Measurements from ENCODE around the gene TAS1R2. TPM values are rescaled to one million over a fixed set of nuclear protein-coding genes. Genes with fewer than 3 reads are reported as not detected.

Gene TAS1R2
- not detected in 2 replicates for total RNA-seq

DNA sequence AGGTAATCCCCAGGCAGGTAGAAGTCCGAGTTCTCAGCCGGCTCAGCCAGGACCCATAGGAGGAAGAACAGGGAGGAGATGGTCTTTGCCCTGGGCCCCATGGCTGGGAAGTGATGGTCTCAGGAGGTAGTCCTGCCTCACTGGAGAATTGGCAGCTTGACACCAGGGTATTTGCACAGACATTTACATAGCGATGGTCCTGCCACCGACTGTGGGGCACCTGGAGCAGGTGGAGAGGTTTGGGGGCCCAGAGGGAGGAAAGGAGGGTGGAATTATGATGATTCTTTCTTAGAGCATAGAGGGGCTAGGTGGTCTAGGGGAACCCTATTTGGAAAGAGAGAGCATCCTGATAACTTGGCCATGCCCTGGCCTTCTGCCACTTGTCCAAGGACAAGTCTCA lies at the start of gene TAS1R2:
TAS1R2 (minus strand) TSS at position 101 of the 400 bp plus-strand sequence; CDS start at position 101, 0 bp downstream.

DNA sequence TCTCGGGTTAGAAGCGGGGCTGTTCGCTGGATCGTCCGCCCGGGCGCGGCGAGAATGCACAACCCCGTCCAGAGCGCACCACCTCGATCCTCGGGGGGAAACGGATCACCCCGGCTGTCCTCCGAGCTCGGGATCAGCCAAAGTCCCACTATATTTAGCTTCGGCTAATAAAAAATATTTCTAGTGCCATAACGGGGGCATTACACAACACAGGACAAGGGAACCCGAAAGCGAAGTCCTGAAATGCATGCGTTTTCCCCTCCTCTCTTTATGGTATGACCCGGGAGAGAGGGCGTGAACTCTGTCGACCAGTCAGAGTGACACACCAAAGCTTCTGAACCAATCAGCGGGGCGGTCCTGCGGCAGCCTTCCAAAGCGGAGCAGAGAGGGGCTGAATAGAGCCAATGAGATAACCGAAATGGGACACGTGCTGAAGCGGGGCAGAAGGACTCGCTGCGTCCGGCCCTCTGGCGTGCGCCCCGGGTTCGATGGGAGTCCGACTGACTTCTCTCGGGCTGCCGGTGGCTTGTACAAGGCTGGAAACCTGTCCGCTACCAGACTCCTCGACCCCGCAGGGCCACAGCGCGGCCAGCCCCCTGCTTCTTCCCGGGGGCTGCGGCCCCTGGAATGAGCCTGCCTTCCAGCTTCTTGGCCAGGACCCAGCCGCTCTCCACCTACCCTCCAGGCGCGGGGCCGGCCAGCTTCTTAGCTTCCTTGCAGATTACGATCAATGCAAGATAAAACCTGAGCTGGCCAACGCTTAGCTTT lies 43.2 kb upstream of the TAS1R2 start, which contains the start of gene ALDH4A1:
ALDH4A1 (minus strand) TSS at position 33 of the 768 bp plus-strand sequence; CDS start at position 1, 32 bp downstream.

Small RNAs within 50 kb of the gene (small RNA-seq; reads per million reads assigned to genes)
- gene MIR1290: not detected
- not detected for gene MIR4695

Other genes with a start within 250 kb of the TAS1R2 start
- not detected in 2 replicates for gene PAX7, start 228.8 kb downstream of the TAS1R2 start, total RNA-seq
- gene ALDH4A1, start 42.9 kb upstream of the TAS1R2 start, total RNA-seq: 4.8 and 5.9 TPM in 2 replicates
- gene IFFO2, start 97.0 kb upstream of the TAS1R2 start, total RNA-seq: 4.7 and 5.1 TPM in 2 replicates